H9 (cell line): Measurements from ENCODE around the gene GRID1. TPM values are rescaled to one million over a fixed set of nuclear protein-coding genes. Genes with fewer than 3 reads are reported as not detected.

Experiments used
- DNase-seq: peaks from one replicate; pipeline ENCODE4 v3.0.0-alpha.2; 2017
- H2AFZ ChIP-seq: one replicate; pipeline ENCODE4 v1.6.1; 2013; ENCODE audit warnings: mild to moderate bottlenecking, low read length, control low read depth, moderate library complexity
- H2AK5ac ChIP-seq: 2 replicates; pipeline ENCODE4 v1.6.1; 2013; ENCODE audit warnings: low read length, control low read depth, mixed read lengths; ENCODE audit not compliant: insufficient read length
- H2BK120ac ChIP-seq: one replicate; pipeline ENCODE4 v1.6.1; 2013; ENCODE audit warnings: low read depth, mild to moderate bottlenecking, low read length, control low read depth, inconsistent platforms; ENCODE audit not compliant: poor library complexity, severe bottlenecking
- H2BK12ac ChIP-seq: 2 replicates; pipeline ENCODE4 v1.6.1; 2013; ENCODE audit warnings: low read length, control low read depth, mixed read lengths, low read depth; ENCODE audit not compliant: insufficient read length
- H2BK15ac ChIP-seq: 2 replicates; pipeline ENCODE4 v1.6.1; 2013; ENCODE audit warnings: low read depth, low read length, control low read depth
- H2BK20ac ChIP-seq: one replicate; pipeline ENCODE4 v1.6.1; 2013; ENCODE audit warnings: low read depth, mild to moderate bottlenecking, low read length, control low read depth, inconsistent platforms; ENCODE audit not compliant: poor library complexity, severe bottlenecking
- H2BK5ac ChIP-seq: 2 replicates; pipeline ENCODE4 v1.6.1; 2013; ENCODE audit warnings: low read length, control low read depth, mixed read lengths; ENCODE audit not compliant: insufficient read length
- H3K14ac ChIP-seq: 2 replicates; pipeline ENCODE4 v1.6.1; 2013; ENCODE audit warnings: low read length, control low read depth; ENCODE audit not compliant: insufficient read depth
- H3K18ac ChIP-seq: 2 replicates; pipeline ENCODE4 v1.6.1; 2013; ENCODE audit warnings: low read depth, mild to moderate bottlenecking, mixed read lengths, low read length, control low read depth; ENCODE audit not compliant: insufficient read length
- H3K23ac ChIP-seq: 2 replicates; pipeline ENCODE4 v1.6.1; 2013; ENCODE audit warnings: low read length, control low read depth, mixed read lengths, low read depth; ENCODE audit not compliant: insufficient read length
- H3K23me2 ChIP-seq: 2 replicates; pipeline ENCODE4 v1.6.1; 2013; ENCODE audit warnings: low read depth, mild to moderate bottlenecking, mixed read lengths, low read length, control low read depth; ENCODE audit not compliant: insufficient read length, poor library complexity, severe bottlenecking
- H3K27ac ChIP-seq: 2 replicates; pipeline ENCODE4 v1.5.1; 2013; ENCODE audit warnings: low read length, control low read depth, mixed read lengths, low read depth; ENCODE audit not compliant: insufficient read length
- H3K27me3 ChIP-seq: 2 replicates; pipeline ENCODE4 v1.6.1; 2013; ENCODE audit warnings: low read length, control low read depth, inconsistent platforms; ENCODE audit not compliant: insufficient read depth
- H3K4ac ChIP-seq: 2 replicates; pipeline ENCODE4 v1.6.1; 2013; ENCODE audit warnings: low read depth, mild to moderate bottlenecking, control low read depth, inconsistent platforms, low read length, moderate library complexity
- H3K4me1 ChIP-seq: 2 replicates; pipeline ENCODE4 v1.6.1; 2013; ENCODE audit warnings: low read length, control low read depth, inconsistent platforms; ENCODE audit not compliant: insufficient read depth
- H3K4me2 ChIP-seq: 2 replicates; pipeline ENCODE4 v1.6.1; 2013; ENCODE audit warnings: low read length, control low read depth, mixed read lengths; ENCODE audit not compliant: insufficient read length, insufficient read depth
- H3K56ac ChIP-seq: 2 replicates; pipeline ENCODE4 v1.6.1; 2013; ENCODE audit warnings: low read depth, mild to moderate bottlenecking, mixed read lengths, low read length, control low read depth; ENCODE audit not compliant: insufficient read length
- H3K79me1 ChIP-seq: 2 replicates; pipeline ENCODE4 v1.6.1; 2013; ENCODE audit warnings: low read depth, mild to moderate bottlenecking, moderate library complexity, low read length, control low read depth, inconsistent platforms; ENCODE audit not compliant: insufficient read depth, poor library complexity, severe bottlenecking
- H3K79me2 ChIP-seq: 2 replicates; pipeline ENCODE4 v1.6.1; 2013; ENCODE audit warnings: low read length, control low read depth, inconsistent platforms; ENCODE audit not compliant: insufficient read depth
- H3K9ac ChIP-seq: 2 replicates; pipeline ENCODE4 v1.6.1; 2013; ENCODE audit warnings: low read length, control low read depth, mixed read lengths; ENCODE audit not compliant: insufficient read length; ENCODE audit errors: extremely low read depth
- H3K9me3 ChIP-seq: one replicate; pipeline ENCODE4 v1.6.1; 2013; ENCODE audit warnings: low read depth, low read length, inconsistent platforms; ENCODE audit not compliant: control insufficient read depth
- H3T11ph ChIP-seq: one replicate; pipeline ENCODE4 v1.6.1; 2013; ENCODE audit warnings: mild to moderate bottlenecking, low read length, control low read depth, inconsistent platforms
- H4K20me1 ChIP-seq: one replicate; pipeline ENCODE4 v1.6.1; 2013; ENCODE audit not compliant: control insufficient read depth, insufficient read length, insufficient read depth
- H4K5ac ChIP-seq: 2 replicates; pipeline ENCODE4 v1.6.1; 2013; ENCODE audit warnings: low read depth, mild to moderate bottlenecking, mixed read lengths, low read length, control low read depth; ENCODE audit not compliant: insufficient read length
- H4K8ac ChIP-seq: replicated peaks from 2 replicates; pipeline ENCODE4 v1.6.1; 2013; ENCODE audit warnings: low read length, control low read depth, mixed read lengths, low read depth; ENCODE audit not compliant: insufficient read length
- H4K91ac ChIP-seq: 2 replicates; pipeline ENCODE4 v1.6.1; 2013; ENCODE audit warnings: low read depth, mild to moderate bottlenecking, moderate library complexity, mixed read lengths, low read length, control low read depth; ENCODE audit not compliant: insufficient read length
- H3K27ac Mint-ChIP-seq, 3 experiments: 2 replicates in 2 of 3; 3 replicates in 1 of 3; pipeline ENCODE4 v1.8.0; 2020 to 2021; ENCODE audit warnings: mixed read lengths in 3 of 3, mild to moderate bottlenecking in 1 of 3, moderate library complexity in 1 of 3
- H3K27me3 Mint-ChIP-seq: 2 replicates; pipeline ENCODE4 v1.8.0; 2021; ENCODE audit warnings: low read depth, mild to moderate bottlenecking, moderate library complexity, mixed read lengths
- H3K36me3 Mint-ChIP-seq, 3 experiments: 2 replicates in 2 of 3; 3 replicates in 1 of 3; pipeline ENCODE4 v1.8.0; 2020 to 2021; ENCODE audit warnings: low read depth in 3 of 3, mixed read lengths in 3 of 3; ENCODE audit not compliant: insufficient read depth in 1 of 3
- H3K4me1 Mint-ChIP-seq, 2 experiments: 2 replicates each; pipeline ENCODE4 v1.8.0; 2020; ENCODE audit warnings: mixed read lengths in 2 of 2
- H3K4me3 Mint-ChIP-seq, 2 experiments: 2 replicates in 1 of 2; 3 replicates in 1 of 2; pipeline ENCODE4 v1.8.0; 2020 to 2021; ENCODE audit warnings: mild to moderate bottlenecking in 2 of 2, mixed read lengths in 2 of 2, moderate library complexity in 1 of 2
- H3K9me3 Mint-ChIP-seq, 2 experiments: 2 replicates in 1 of 2; 3 replicates in 1 of 2; pipeline ENCODE4 v1.8.0; 2020; ENCODE audit warnings: mild to moderate bottlenecking in 2 of 2, mixed read lengths in 2 of 2, moderate library complexity in 1 of 2
- WGBS: extraction: QIAGEN DNeasy Blood & Tissue Kit; methylation state at CpG from one replicate; pipeline ENCODE4 v1.1.7; 2013; ENCODE audit warnings: missing lambda C conversion rate, low lambda C conversion rate, mixed read lengths; ENCODE audit not compliant: insufficient read length; ENCODE audit errors: extremely low coverage; 5-methylcytosine and 5-hydroxymethylcytosine counted together
- total RNA-seq: library from RNA; stranded (reverse); gene quantifications from 2 replicates; pipeline ENCODE4 v1.2.1, GENCODE V29; 2021
- TF ChIP-seq, protein P1 (sequence below): fragments of 200-600 bp; sonication (generic); conservative IDR thresholded peaks from 3 replicates; pipeline ENCODE4 v1.8.0; 2021; ENCODE audit warnings: antibody characterized with exemption, mild to moderate bottlenecking

GRID1 gene
- total RNA-seq, 1 experiment from 2014 or later: 0.35 TPM

DNA sequence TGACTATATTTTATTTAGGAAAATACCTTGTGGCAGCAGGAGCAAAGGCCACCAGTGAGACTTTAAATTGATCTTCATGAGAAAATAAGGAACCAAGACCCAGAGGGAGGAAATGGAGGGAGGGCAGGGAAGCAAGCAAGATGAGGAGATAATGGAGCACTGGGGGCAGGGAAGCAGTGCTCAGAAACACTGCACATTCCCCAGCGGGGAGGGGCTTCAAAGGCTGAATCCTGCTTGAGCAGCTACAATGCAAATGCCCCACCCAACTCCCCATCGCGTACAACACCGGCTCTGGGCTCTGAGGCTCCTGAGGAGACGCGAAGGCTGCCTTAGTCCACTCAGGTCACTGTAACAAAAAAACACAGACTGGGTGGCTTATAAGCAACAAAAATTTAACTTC, 503.8 kb downstream of the GRID1 start:
- H4K20me1 ChIP-seq: no peaks in the 10 kb centered on the region
- H3K4me1 ChIP-seq: no peaks in the 10 kb centered on the region
- Mint-ChIP-seq H3K4me1 (peaks cover 20 to 25% of the 10 kb centered on the region in 2 experiments), H3K36me3 (no peaks in the 10 kb centered on the region), H3K27ac (peak overlapping the region in 1 of 3 experiments; percentile 33; a peak in 1 of 7 replicates), H3K4me3 (no peak overlapping the region), H3K27me3 (no peaks in the 10 kb centered on the region; the same call in 1 of the 2 replicates), H3K9me3 (peaks cover 0 to 2% of the 10 kb centered on the region in 2 experiments; a peak in 1 of 5 replicates)
- no peak overlapping the region for H2AK5ac ChIP-seq
- H3K4me2 ChIP-seq: no peak overlapping the region
- no peaks in the 10 kb centered on the region for H3K79me1 ChIP-seq
- no peak overlapping the region for H2BK120ac ChIP-seq
- H3K23ac ChIP-seq: no peak overlapping the region
- no peak overlapping the region for H2BK12ac ChIP-seq
- no peaks in the 10 kb centered on the region; the same call in 1 of the 2 replicates for H3K27me3 ChIP-seq
- H4K91ac ChIP-seq: no peak overlapping the region
- no peak overlapping the region for H3K18ac ChIP-seq
- H3K4ac ChIP-seq: no peak overlapping the region
- H3K9ac ChIP-seq: no peak overlapping the region
- no CpG with 5 or more reads among the region's 6 CpGs for WGBS
- no peak overlapping the region for H2AFZ ChIP-seq
- TF ChIP-seq, protein P1, sequence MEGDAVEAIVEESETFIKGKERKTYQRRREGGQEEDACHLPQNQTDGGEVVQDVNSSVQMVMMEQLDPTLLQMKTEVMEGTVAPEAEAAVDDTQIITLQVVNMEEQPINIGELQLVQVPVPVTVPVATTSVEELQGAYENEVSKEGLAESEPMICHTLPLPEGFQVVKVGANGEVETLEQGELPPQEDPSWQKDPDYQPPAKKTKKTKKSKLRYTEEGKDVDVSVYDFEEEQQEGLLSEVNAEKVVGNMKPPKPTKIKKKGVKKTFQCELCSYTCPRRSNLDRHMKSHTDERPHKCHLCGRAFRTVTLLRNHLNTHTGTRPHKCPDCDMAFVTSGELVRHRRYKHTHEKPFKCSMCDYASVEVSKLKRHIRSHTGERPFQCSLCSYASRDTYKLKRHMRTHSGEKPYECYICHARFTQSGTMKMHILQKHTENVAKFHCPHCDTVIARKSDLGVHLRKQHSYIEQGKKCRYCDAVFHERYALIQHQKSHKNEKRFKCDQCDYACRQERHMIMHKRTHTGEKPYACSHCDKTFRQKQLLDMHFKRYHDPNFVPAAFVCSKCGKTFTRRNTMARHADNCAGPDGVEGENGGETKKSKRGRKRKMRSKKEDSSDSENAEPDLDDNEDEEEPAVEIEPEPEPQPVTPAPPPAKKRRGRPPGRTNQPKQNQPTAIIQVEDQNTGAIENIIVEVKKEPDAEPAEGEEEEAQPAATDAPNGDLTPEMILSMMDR: no peak
- H2BK15ac ChIP-seq: no peak overlapping the region
- no peak overlapping the region for H3K56ac ChIP-seq
- H2BK5ac ChIP-seq: no peak overlapping the region
- no peak overlapping the region for H4K5ac ChIP-seq
- DNase-seq: no peak
- H3K23me2 ChIP-seq: no peaks in the 10 kb centered on the region
- no peaks in the 10 kb centered on the region for H3K9me3 ChIP-seq
- no peak overlapping the region for H3T11ph ChIP-seq
- no peak overlapping the region for H3K27ac ChIP-seq
- H2BK20ac ChIP-seq: no peak overlapping the region
- no peak overlapping the region for H4K8ac ChIP-seq
- H3K14ac ChIP-seq: no peak overlapping the region
- H3K79me2 ChIP-seq: no peaks in the 10 kb centered on the region
